Karpas-422 (cell line): Measurements from ENCODE around the gene ZNF215. TPM values are rescaled to one million over a fixed set of nuclear protein-coding genes. Genes with fewer than 3 reads are reported as not detected.
"Not testable (repeated sequence)": the region's sequence is repeated elsewhere in the genome, so short reads cannot be mapped to it uniquely, and the experiment has no call there.

Source experiments
- DNase-seq: peaks from one replicate; pipeline ENCODE4 v3.0.0-alpha.2; 2015
- H2AFZ ChIP-seq: fragments of 200-600 bp; sonication (generic); 2 replicates; pipeline ENCODE4 v1.6.1; 2014; ENCODE audit warnings: antibody characterized with exemption, low read length, mixed read lengths
- H3K27ac ChIP-seq: fragments of 200-600 bp; sonication (generic); 2 replicates; pipeline ENCODE4 v1.5.1; 2014; ENCODE audit warnings: mild to moderate bottlenecking, low read length, moderate library complexity
- H3K27me3 ChIP-seq: fragments of 200-600 bp; sonication (generic); 2 replicates; pipeline ENCODE4 v1.6.1; 2014; ENCODE audit warnings: low read length, mixed read lengths
- H3K36me3 ChIP-seq: fragments of 200-600 bp; sonication (generic); 2 replicates; pipeline ENCODE4 v1.6.1; 2014; ENCODE audit warnings: low read length, mixed read lengths; ENCODE audit not compliant: insufficient read depth
- H3K4me1 ChIP-seq: fragments of 200-600 bp; sonication (generic); 2 replicates; pipeline ENCODE4 v1.6.1; 2014; ENCODE audit warnings: mild to moderate bottlenecking, low read length, mixed read lengths
- H3K4me2 ChIP-seq: fragments of 200-600 bp; sonication (generic); 2 replicates; pipeline ENCODE4 v1.6.1; 2014; ENCODE audit warnings: low read length, low read depth, mild to moderate bottlenecking; ENCODE audit not compliant: poor library complexity, severe bottlenecking
- H3K4me3 ChIP-seq: fragments of 200-600 bp; sonication (generic); 2 replicates; pipeline ENCODE4 v1.5.1; 2014; ENCODE audit warnings: mild to moderate bottlenecking, antibody characterized with exemption, low read length, mixed read lengths
- H3K79me2 ChIP-seq: fragments of 200-600 bp; sonication (generic); 2 replicates; pipeline ENCODE4 v1.6.1; 2014; ENCODE audit warnings: mild to moderate bottlenecking, low read length, mixed read lengths
- H3K9ac ChIP-seq: fragments of 200-600 bp; sonication (generic); 2 replicates; pipeline ENCODE4 v1.6.0; 2014; ENCODE audit warnings: low read length
- H3K9me2 ChIP-seq: fragments of 200-600 bp; sonication (generic), shearing (Covaris generic); replicated peaks from 2 replicates; pipeline ENCODE4 v1.6.0; 2014; ENCODE audit warnings: mild to moderate bottlenecking, low read length, moderate library complexity; ENCODE audit not compliant: insufficient read depth
- H3K9me3 ChIP-seq: fragments of 300-700, 200-600 bp; sonication (generic); 2 replicates; pipeline ENCODE4 v1.6.1; 2014; ENCODE audit warnings: low read length, mixed read lengths
- H4K20me1 ChIP-seq: fragments of 200-600 bp; sonication (generic); 2 replicates; pipeline ENCODE4 v1.6.1; 2014; ENCODE audit warnings: mild to moderate bottlenecking, antibody characterized with exemption, low read length, low read depth; ENCODE audit not compliant: insufficient read depth
- total RNA-seq: library from RNA; depleted of rRNA; stranded (reverse); fragments of >200 nt; shearing (Covaris generic); gene quantifications from 2 replicates; pipeline ENCODE4 v1.2.3, GENCODE V29; 2014; ENCODE audit warnings: low replicate concordance

ZNF215 gene
- total RNA-seq, 1 experiment from 2014 or later = 26.9 TPM

DNA sequence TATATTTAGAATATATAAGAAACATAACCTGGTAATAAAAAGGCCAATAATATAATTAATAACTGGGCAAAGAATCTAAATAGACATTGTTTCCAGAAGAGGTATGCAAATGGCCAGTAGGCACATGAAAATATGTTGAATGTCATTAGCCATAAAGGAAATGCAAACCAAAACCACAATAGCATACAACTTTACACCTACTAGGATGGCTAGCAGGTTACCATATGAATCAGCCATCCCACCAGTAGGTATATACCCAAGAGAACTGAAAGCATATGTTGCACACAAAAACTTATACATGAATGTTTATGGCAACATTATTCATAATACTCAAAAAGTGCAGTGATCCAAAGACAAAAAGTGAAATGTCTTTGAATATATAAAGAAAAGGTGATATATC, 31.2 kb upstream of the ZNF215 start:
- Histone ChIP-seq H3K79me2 (no peaks in the 10 kb centered on the region), H3K36me3 (no peaks in the 10 kb centered on the region)
- DNase-seq = no peak

DNA sequence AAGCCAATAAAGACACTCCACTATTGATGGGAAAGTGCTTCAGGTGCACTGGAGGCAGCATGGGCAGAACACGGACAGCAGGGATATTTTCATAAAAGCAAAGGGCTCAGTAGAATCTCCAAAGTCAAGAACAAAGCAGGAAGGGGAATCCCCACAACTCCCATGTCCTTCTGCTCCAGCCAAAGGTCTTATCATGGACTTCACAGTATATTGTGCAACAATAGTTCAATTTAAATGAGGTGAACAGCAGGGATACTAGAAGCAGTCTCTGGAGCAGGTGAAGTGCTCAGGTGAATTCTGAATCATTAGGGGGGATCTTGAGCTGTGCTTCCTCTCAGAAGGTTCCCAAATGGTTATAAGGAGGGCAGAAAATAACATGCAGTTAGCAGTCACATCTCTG, 27.3 kb upstream of the ZNF215 start:
- Histone ChIP-seq H3K36me3 (no peaks in the 10 kb centered on the region), H3K79me2 (no peaks in the 10 kb centered on the region), H3K4me3 (no peak overlapping the region), H3K9me3 (no peaks in the 10 kb centered on the region), H3K27ac (no peak overlapping the region), H3K4me1 (no peaks in the 10 kb centered on the region), H3K9ac (no peak overlapping the region), H4K20me1 (no peaks in the 10 kb centered on the region), H3K9me2 (no peaks in the 10 kb centered on the region), H3K4me2 (no peak overlapping the region), H2AFZ (no peak overlapping the region), H3K27me3 (no peaks in the 10 kb centered on the region)
- DNase-seq = no peak

More for the DNA sequence above, 31.2 kb upstream of the ZNF215 start:
- Histone ChIP-seq H3K9me3 (no peaks in the 10 kb centered on the region), H3K4me3 (no peak overlapping the region), H3K4me2 (no peak overlapping the region), H3K27me3 (no peaks in the 10 kb centered on the region), H3K9ac (no peak overlapping the region), H4K20me1 (no peaks in the 10 kb centered on the region), H3K4me1 (no peaks in the 10 kb centered on the region), H3K27ac (no peak overlapping the region), H2AFZ (no peak overlapping the region), H3K9me2 (no peaks in the 10 kb centered on the region)

DNA sequence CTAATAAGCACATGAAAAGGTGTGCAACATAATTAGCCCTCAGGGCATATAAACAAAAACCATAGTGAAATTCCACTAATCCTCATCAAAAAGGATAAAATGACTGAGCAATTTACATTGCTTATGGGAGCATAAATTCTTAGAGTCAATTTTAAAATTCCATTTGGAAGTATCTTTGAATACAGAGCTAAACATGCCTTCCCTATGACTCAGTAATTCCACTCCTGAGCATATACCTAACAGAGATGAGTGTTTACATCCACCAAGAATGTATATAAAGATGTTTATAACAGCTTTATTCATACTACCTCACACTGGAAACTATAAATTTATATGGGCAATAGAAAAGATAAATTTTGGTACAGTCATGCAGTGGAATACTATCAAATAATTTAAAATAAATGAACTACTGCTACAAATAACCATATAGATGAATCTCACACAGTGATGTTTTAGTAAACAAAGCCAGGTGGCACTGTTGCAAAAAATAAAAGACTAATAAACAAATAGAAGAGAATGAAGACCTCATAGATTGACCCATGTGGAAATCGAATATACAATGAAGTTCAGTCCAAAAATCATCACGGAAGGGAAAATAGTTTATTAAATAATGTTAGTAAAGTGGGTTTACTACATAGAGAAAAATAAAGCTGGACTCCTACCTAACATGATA, 25.8 kb upstream of the ZNF215 start:
- Histone ChIP-seq H3K4me3 (no peak overlapping the region), H3K4me1 (no peaks in the 10 kb centered on the region), H3K27me3 (no peaks in the 10 kb centered on the region), H4K20me1 (no peaks in the 10 kb centered on the region), H3K27ac (no peak overlapping the region), H3K79me2 (no peaks in the 10 kb centered on the region), H3K9me3 (no peaks in the 10 kb centered on the region), H2AFZ (no peak overlapping the region), H3K9me2 (no peaks in the 10 kb centered on the region), H3K4me2 (no peak overlapping the region), H3K9ac (no peak overlapping the region), H3K36me3 (no peaks in the 10 kb centered on the region)
- no peak for DNase-seq

DNA sequence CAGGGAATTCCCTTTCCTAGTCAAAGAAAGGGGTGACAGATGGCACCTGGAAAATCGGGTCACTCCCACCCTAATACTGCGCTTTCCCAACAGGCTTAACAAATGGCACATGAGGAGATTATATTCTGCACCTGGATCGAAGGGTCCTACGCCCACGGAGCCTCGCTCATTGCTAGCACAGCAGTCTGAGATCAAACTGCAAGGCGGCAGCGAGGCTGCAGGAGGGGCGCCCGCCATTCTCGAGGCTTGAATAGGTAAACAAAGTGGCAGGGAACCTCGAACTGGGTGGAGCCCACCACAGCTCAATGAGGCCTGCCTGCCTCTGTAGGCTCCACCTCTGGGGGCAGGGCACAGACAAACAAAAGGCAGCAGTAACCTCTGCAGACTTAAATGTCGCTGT, 21.4 kb upstream of the ZNF215 start:
- not testable (repeated sequence) for H3K4me2 ChIP-seq, H3K4me3 ChIP-seq, H4K20me1 ChIP-seq, H3K36me3 ChIP-seq, H3K27me3 ChIP-seq, H3K4me1 ChIP-seq, H3K9me2 ChIP-seq, DNase-seq, H3K27ac ChIP-seq, H3K9ac ChIP-seq, H2AFZ ChIP-seq, H3K9me3 ChIP-seq, H3K79me2 ChIP-seq

DNA sequence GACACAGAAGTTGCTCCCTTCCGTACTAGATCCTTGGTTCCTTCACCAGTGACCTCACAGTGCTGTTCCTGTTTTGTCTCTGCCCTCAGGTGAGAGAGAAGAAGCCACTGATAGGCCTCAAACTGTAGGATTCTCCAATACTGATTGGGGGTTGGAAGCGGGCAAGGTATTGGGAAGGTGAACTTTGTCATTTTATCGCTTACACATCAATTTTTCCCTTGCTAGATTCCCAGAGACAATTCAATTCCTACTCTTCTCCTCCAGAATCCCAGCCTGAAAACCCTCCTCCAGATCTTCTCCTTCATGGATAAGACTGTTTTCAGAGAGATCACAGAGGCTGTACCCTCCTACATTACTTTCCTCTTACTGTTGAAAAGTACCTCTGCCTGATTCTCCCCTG, 14.8 kb upstream of the ZNF215 start:
- Histone ChIP-seq H3K27ac (no peak overlapping the region), H3K79me2 (no peaks in the 10 kb centered on the region), H2AFZ (no peak overlapping the region), H3K9ac (no peak overlapping the region), H3K4me2 (no peak overlapping the region), H3K4me1 (no peaks in the 10 kb centered on the region), H4K20me1 (no peaks in the 10 kb centered on the region), H3K36me3 (no peaks in the 10 kb centered on the region), H3K9me3 (no peaks in the 10 kb centered on the region), H3K4me3 (no peak overlapping the region), H3K9me2 (no peaks in the 10 kb centered on the region), H3K27me3 (no peaks in the 10 kb centered on the region)
- DNase-seq = no peak

DNA sequence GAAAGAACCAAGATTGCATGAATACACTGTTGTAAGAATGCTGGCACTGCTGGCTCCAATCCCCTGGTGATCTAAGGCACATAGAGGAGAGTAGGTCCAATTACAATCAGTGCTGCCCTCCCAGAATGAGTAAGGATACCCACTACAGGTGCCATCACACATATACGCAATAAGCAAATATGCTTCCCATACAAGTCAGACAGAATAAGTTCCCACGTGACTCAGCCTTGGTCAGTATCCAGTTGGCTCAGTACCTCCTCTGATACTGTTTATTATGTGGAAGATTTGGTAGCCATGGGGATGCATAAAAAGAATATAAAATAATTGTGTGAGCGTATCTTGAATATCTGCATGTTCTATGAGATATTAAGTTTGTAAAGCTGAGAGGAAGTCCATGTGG, 14.3 kb upstream of the ZNF215 start:
- Histone ChIP-seq H3K9ac (no peak overlapping the region), H4K20me1 (no peaks in the 10 kb centered on the region), H3K27ac (no peak overlapping the region), H3K4me2 (no peak overlapping the region), H3K36me3 (no peaks in the 10 kb centered on the region), H3K4me1 (no peaks in the 10 kb centered on the region), H2AFZ (no peak overlapping the region), H3K79me2 (no peaks in the 10 kb centered on the region), H3K9me2 (no peaks in the 10 kb centered on the region), H3K27me3 (no peaks in the 10 kb centered on the region), H3K9me3 (no peaks in the 10 kb centered on the region), H3K4me3 (no peak overlapping the region)
- no peak for DNase-seq

DNA sequence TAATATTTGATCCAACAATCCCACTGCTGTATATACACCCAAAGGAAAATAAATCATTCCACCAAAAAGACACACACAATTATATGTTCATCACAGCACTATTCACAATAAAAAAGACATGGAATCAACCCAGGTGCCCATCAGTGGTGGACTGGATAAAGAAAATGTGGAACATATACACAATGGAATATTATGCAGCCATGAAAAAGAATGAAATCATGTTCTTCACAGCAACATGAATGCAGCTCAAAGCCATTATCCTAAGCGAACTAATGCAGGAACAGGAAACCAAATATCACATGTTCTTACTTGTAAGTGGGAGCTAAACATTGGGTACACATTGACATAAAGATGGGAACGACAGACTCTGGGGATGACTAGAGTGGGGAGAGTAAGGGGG, 6.5 kb upstream of the ZNF215 start:
- Histone ChIP-seq H2AFZ (no peak overlapping the region), H3K9ac (no peak overlapping the region), H3K4me2 (no peak overlapping the region), H3K79me2 (no peaks in the 10 kb centered on the region), H3K27ac (no peak overlapping the region), H4K20me1 (no peaks in the 10 kb centered on the region), H3K27me3 (no peaks in the 10 kb centered on the region), H3K4me1 (no peaks in the 10 kb centered on the region), H3K9me3 (no peaks in the 10 kb centered on the region), H3K9me2 (no peaks in the 10 kb centered on the region), H3K4me3 (no peak overlapping the region), H3K36me3 (no peaks in the 10 kb centered on the region)
- no peak for DNase-seq

DNA sequence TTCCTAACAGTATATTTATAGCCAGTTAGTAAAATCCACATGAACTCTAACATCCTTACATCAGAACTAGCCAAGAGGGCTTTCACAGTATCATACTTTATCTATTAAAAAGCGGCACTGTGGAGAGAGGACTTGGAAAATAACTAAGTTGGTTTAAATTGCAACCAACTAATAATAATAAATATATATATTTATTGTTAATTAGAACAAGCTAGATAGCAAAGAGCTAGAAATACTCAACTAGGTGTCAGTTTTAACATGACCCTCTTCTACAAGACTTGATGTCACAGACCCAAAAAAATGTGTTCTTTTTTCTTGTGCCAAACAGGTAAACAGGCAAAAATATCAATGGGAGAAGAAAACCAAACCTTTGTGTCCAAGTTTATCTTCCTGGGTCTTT, 5.5 kb upstream of the ZNF215 start, which contains the start of gene OR2D3:
Gene OR2D3 (plus strand): TSS at position 301 of the 400 bp plus-strand sequence. CDS start 0 bp downstream, at position 301.
- no peak within 1 kb of the TSS for H3K27ac ChIP-seq
- DNase-seq = no peak
- no peaks in the 10 kb centered on the region for H3K79me2 ChIP-seq
- H3K9me2 ChIP-seq = no peaks in the 10 kb centered on the region
- H3K4me1 ChIP-seq = peaks cover 3% of the 10 kb centered on the region
- H3K9ac ChIP-seq = no peak within 1 kb of the TSS
- no peak within 1 kb of the TSS for H2AFZ ChIP-seq
- no peak within 1 kb of the TSS for H3K4me3 ChIP-seq
- no peak within 1 kb of the TSS for H3K4me2 ChIP-seq
- no peaks in the 10 kb centered on the region for H4K20me1 ChIP-seq
- H3K36me3 ChIP-seq = no peaks in the 10 kb centered on the region
- no peaks in the 10 kb centered on the region for H3K9me3 ChIP-seq
- no peaks in the 10 kb centered on the region for H3K27me3 ChIP-seq
